K562 (cell line): ENCODE results near the gene STIM1. TPM values are rescaled to one million over a fixed set of nuclear protein-coding genes. Genes with fewer than 3 reads are reported as not detected.

ENCODE experiments used
- ATAC-seq: fragments of 200-7000 bp; cut with Tn5 transposase; 3 replicates; pipeline ENCODE4 v1.9.1; 2020; ENCODE audit warnings: moderate library complexity
- BruUV-seq: library from RNA; stranded (reverse); fragments of 400-500 nt; replicated peaks from 2 replicates; lab custom pipeline; 2021; lab: Mats Ljungman, UMichigan
- CTCF ChIA-PET: fragments of 300-600 bp; formaldehyde crosslinking; extraction: SDS; loops from one replicate; lab custom pipeline; 2021; ENCODE audit warnings: low intra/inter-chr PET ratio; lab: Yijun Ruan, JAX
- POLR2A ChIA-PET: fragments of 300-600, 350-650 bp; sonication (Branson Sonifier 250); formaldehyde crosslinking; extraction: SDS; loops from one replicate; lab custom pipeline; 2021; ENCODE audit warnings: antibody characterized with exemption, inconsistent platforms; lab: Yijun Ruan, JAX
- DNase-seq, 4 experiments: peaks; one replicate each; pipeline versions ENCODE4 v3.0.0 to v3.0.0-alpha.2; 2011 to 2018; ENCODE audit warnings: low spot score in 3 of 4, mixed read lengths in 3 of 4; ENCODE audit errors: extremely low read depth in 1 of 4
- FAIRE-seq: peaks from 2 replicates; lab custom pipeline; 2011; peaks lifted over from hg19 to GRCh38; lab: Jason Lieb, UNC
- H2AFZ ChIP-seq: 2 replicates; pipeline ENCODE4 v1.6.0; 2011; ENCODE audit warnings: low read depth, low read length, control low read depth, inconsistent platforms
- H3K27ac ChIP-seq: fragments of 200-600 bp; 3 replicates; pipeline ENCODE4 v1.8.0; 2011; ENCODE audit warnings: low read depth, mild to moderate bottlenecking, control low read depth, inconsistent platforms, low read length, moderate library complexity, mixed read lengths; ENCODE audit errors: extremely low read depth
- H3K27me3 ChIP-seq, 2 experiments: fragments of 300-600 bp in 1 of 2; 2 replicates in 1 of 2; 3 replicates in 1 of 2; pipeline versions ENCODE4 v1.6.0 to v1.8.0; 2011; ENCODE audit warnings: inconsistent platforms in 2 of 2, low read length in 2 of 2, mild to moderate bottlenecking in 1 of 2, mixed read lengths in 1 of 2, moderate library complexity in 1 of 2; ENCODE audit not compliant: control insufficient read depth in 2 of 2, insufficient read depth in 2 of 2
- H3K36me3 ChIP-seq: fragments of 300-600 bp; 3 replicates; pipeline ENCODE4 v1.8.0; 2011; ENCODE audit warnings: mild to moderate bottlenecking, low read length, inconsistent platforms; ENCODE audit not compliant: control insufficient read depth, insufficient read depth
- H3K4me1 ChIP-seq, 2 experiments: fragments of 200-600 bp in 1 of 2; replicated peaks in 1 of 2; 2 replicates in 1 of 2; 3 replicates in 1 of 2; pipeline versions ENCODE4 v1.5.1 to v1.8.0; 2011; ENCODE audit warnings: inconsistent platforms in 2 of 2, low read length in 2 of 2, mild to moderate bottlenecking in 1 of 2, mixed read lengths in 1 of 2, moderate library complexity in 1 of 2; ENCODE audit not compliant: control insufficient read depth in 2 of 2, insufficient read depth in 2 of 2
- H3K4me2 ChIP-seq: 2 replicates; pipeline ENCODE4 v1.6.1; 2011; ENCODE audit warnings: low read length, control low read depth, inconsistent platforms, mixed read lengths; ENCODE audit not compliant: insufficient read depth
- H3K4me3 ChIP-seq: fragments of 200-600 bp; sonication (generic), shearing (Covaris generic); 2 replicates; pipeline ENCODE4 v1.5.1; 2016; ENCODE audit warnings: control low read depth, inconsistent platforms
- H3K79me2 ChIP-seq: fragments of 200-600 bp; 3 replicates; pipeline ENCODE4 v1.8.0; 2011; ENCODE audit warnings: low read length, inconsistent platforms; ENCODE audit not compliant: control insufficient read depth, insufficient read depth
- H3K9ac ChIP-seq, 2 experiments: 2 replicates each; pipeline versions ENCODE4 v1.6.0 to v1.6.1; 2011; ENCODE audit warnings: low read depth in 2 of 2, low read length in 2 of 2, control low read depth in 1 of 2, inconsistent platforms in 1 of 2, mild to moderate bottlenecking in 1 of 2, mixed read lengths in 1 of 2; ENCODE audit not compliant: insufficient read depth in 1 of 2
- H3K9me1 ChIP-seq: one replicate; pipeline ENCODE4 v1.6.0; 2011; ENCODE audit warnings: inconsistent platforms, mild to moderate bottlenecking, low read length, moderate library complexity; ENCODE audit not compliant: control insufficient read depth, insufficient read depth
- H3K9me3 ChIP-seq: replicated peaks from 2 replicates; pipeline ENCODE4 v1.5.1; 2011; ENCODE audit warnings: low read depth, low read length, inconsistent platforms; ENCODE audit not compliant: control insufficient read depth, insufficient read depth
- H4K20me1 ChIP-seq: replicated peaks from 2 replicates; pipeline ENCODE4 v1.6.1; 2011; ENCODE audit warnings: low read length, inconsistent platforms, mixed read lengths; ENCODE audit not compliant: control insufficient read depth, insufficient read depth
- AFF4 ChIP-seq: sonication (generic); formaldehyde crosslinking; IDR thresholded peaks from 2 replicates; pipeline ENCODE4 v1.8.0; 2023; ENCODE audit warnings: mild to moderate bottlenecking, missing genetic modification reagents
- CEBPG ChIP-seq, 3 experiments: fragments of 200-800 bp in 1 of 3; sonication (Bioruptor generic) in 1 of 3; sonication (generic) in 1 of 3; formaldehyde crosslinking in 1 of 3; IDR thresholded peaks in 2 of 3; conservative IDR thresholded peaks in 1 of 3; 2 replicates each; pipeline versions ENCODE4 v1.6.1 to v1.8.0; 2016 to 2022; ENCODE audit warnings: missing compliant biosample characterization in 2 of 3, missing genetic modification characterization in 2 of 3, mild to moderate bottlenecking in 1 of 3, missing genetic modification reagents in 1 of 3
- EP400 ChIP-seq: fragments of 450-650 bp; IDR thresholded peaks from 2 replicates; pipeline ENCODE4 v1.6.1; 2017; ENCODE audit warnings: antibody characterized with exemption, mild to moderate bottlenecking, moderate library complexity
- HBP1 ChIP-seq: fragments of 450-650 bp; formaldehyde crosslinking; IDR thresholded peaks from 2 replicates; pipeline ENCODE4 v1.4.0; 2022; ENCODE audit warnings: missing genetic modification characterization
- LARP7 ChIP-seq: fragments of 450-650 bp; IDR thresholded peaks from 2 replicates; pipeline ENCODE4 v1.6.1; 2016
- NR2C2 ChIP-seq, 2 experiments: fragments of 200-800 bp in 1 of 2; sonication (Bioruptor generic) in 1 of 2; sonication (generic) in 1 of 2; formaldehyde crosslinking in 1 of 2; IDR thresholded peaks; 2 replicates each; pipeline versions ENCODE4 v1.6.1 to v1.8.0; 2016 to 2022; ENCODE audit warnings: mild to moderate bottlenecking in 1 of 2, missing compliant biosample characterization in 1 of 2, missing genetic modification characterization in 1 of 2, missing genetic modification reagents in 1 of 2
- USF1 ChIP-seq: sonication (generic); formaldehyde crosslinking; IDR thresholded peaks from 2 replicates; pipeline ENCODE4 v1.9.0; 2022; ENCODE audit warnings: mild to moderate bottlenecking, missing genetic modification reagents
- USF2 ChIP-seq: sonication (generic); formaldehyde crosslinking; IDR thresholded peaks from 2 replicates; pipeline ENCODE4 v1.5.0; 2020; ENCODE audit warnings: missing genetic modification reagents
- ZBTB17 ChIP-seq: fragments of 450-650 bp; formaldehyde crosslinking; IDR thresholded peaks from 2 replicates; pipeline ENCODE4 v1.4.0; 2020; ENCODE audit warnings: mild to moderate bottlenecking
- ZFP36 ChIP-seq: fragments of 150-350 bp; IDR thresholded peaks from 2 replicates; pipeline ENCODE4 v1.6.1; 2018; ENCODE audit warnings: low read length, low read depth; ENCODE audit not compliant: partially characterized antibody
- ZFX ChIP-seq: sonication (generic); formaldehyde crosslinking; IDR thresholded peaks from 2 replicates; pipeline ENCODE4 v1.8.0; 2022; ENCODE audit warnings: mild to moderate bottlenecking, missing genetic modification reagents, moderate library complexity
- ZNF280B ChIP-seq: fragments of 250-450 bp; sonication (Bioruptor Pico); IDR thresholded peaks from 2 replicates; pipeline ENCODE4 v1.5.1; 2021; ENCODE audit warnings: mild to moderate bottlenecking
- ZSCAN29 ChIP-seq: fragments of 450-650 bp; IDR thresholded peaks from 2 replicates; pipeline ENCODE4 v1.6.1; 2017
- WGBS: fragments of 100-300 bp; shearing (Covaris generic); methylation state at CpG from one replicate; pipeline ENCODE4 v1.1.6; 2016; ENCODE audit warnings: low coverage, mixed read lengths; ENCODE audit not compliant: insufficient coverage; ENCODE audit errors: missing lambda C conversion rate; 5-methylcytosine and 5-hydroxymethylcytosine counted together
- in situ Hi-C: fragments of 300-500 bp; cut with MboI; formaldehyde crosslinking; loops from 4 replicates; pipeline ENCODE4 v1.15.0; 2018; ENCODE audit warnings: inconsistent platforms, mixed read lengths
- intact Hi-C: fragments of 100-400 bp; cut with micrococcal nuclease; formaldehyde crosslinking; loops from 2 replicates; pipeline ENCODE4 v1.14.2; 2022
- polyA plus RNA-seq, 8 experiments: library from polyadenylated mRNA; depleted of rRNA in 4 of 8; stranded (reverse) in 5 of 8; unstranded in 3 of 8; fragments of >200 nt; fragmentation: Nextera tagmentation in 2 of 8; fragmentation: Illumina TruSeq in 1 of 8; extraction: Ambion mirVana in 2 of 8; extraction: Trizol in 1 of 8; gene quantifications; 2 replicates each; pipeline versions ENCODE4 v1.2.1 to v1.2.3, GENCODE V29; 2011 to 2014; ENCODE audit warnings: inconsistent platforms in 1 of 8, missing spikeins in 1 of 8
- total RNA-seq, 7 experiments: library from RNA; depleted of rRNA in 6 of 7; stranded (reverse); fragments of >200 nt in 6 of 7; fragmentation: Illumina TruSeq in 2 of 7; extraction: Trizol in 2 of 7; gene quantifications; 2 replicates each; pipeline versions ENCODE4 v1.2.1 to v1.2.3, GENCODE V29; 2011 to 2021; ENCODE audit warnings: low replicate concordance in 1 of 7

STIM1 gene
- total and polyA plus RNA-seq, 9 of the 15 experiments (the other 6 are each of a cell fraction or from before 2014, with no cell fraction given), result 7.7 to 50.5 (median 22.5) TPM

GRCh38 chr11:3969613-3970012 is 114.1 kb downstream of the STIM1 start:
- H4K20me1 ChIP-seq, result 0 out of 2 replicates have a peak, but pooled peaks cover 2% of the 10 kb centered on the region
- in situ Hi-C loops, result no loop called here
- 33% methylated on average over 1 of the region's 1 CpG for WGBS
- ATAC-seq (no peak), DNase-seq (no peak), FAIRE-seq (no peak)
- peaks cover 10 to 19% of the 10 kb centered on the region in 2 experiments; a peak in 2 of 5 replicates for H3K4me1 ChIP-seq
- no peaks in the 10 kb centered on the region for H3K9me3 ChIP-seq
- intact Hi-C loops, result no loop called here
- H3K79me2 ChIP-seq, result peaks cover 30% of the 10 kb centered on the region
- no peaks in the 10 kb centered on the region for H3K9me1 ChIP-seq
- H3K4me3 ChIP-seq, result no peak overlapping the region
- ChIA-PET CTCF (no interaction called here), POLR2A (interaction anchor here (1.0 to 1.1 kb wide), 2 partner anchors 11 to 18 kb away, joined by 3 read pairs; no protein-coding TSS in a partner anchor)
- H3K9ac ChIP-seq, result no peak overlapping the region
- no peak overlapping the region for H2AFZ ChIP-seq
- no peak overlapping the region for H3K4me2 ChIP-seq
- no peak overlapping the region for H3K27ac ChIP-seq
- peaks cover 14% of the 10 kb centered on the region for H3K36me3 ChIP-seq
- H3K27me3 ChIP-seq, result no peaks in the 10 kb centered on the region
- TSS peak; percentile 19 for BruUV-seq
- no peak for TF ChIP-seq USF2
- no peak for TF ChIP-seq USF1 (CRISPR knock-in tag)
- TF ChIP-seq ZSCAN29, result no peak
- TF ChIP-seq EP400, result no peak
- TF ChIP-seq CEBPG (CRISPR knock-in tag; IDR thresholded peaks at IDR 0.05), result no peak
- TF ChIP-seq CEBPG (tag; conservative IDR thresholded peaks at IDR 0.05 in 1 of 2, IDR thresholded peaks at IDR 0.05 in 1 of 2), result peak in 1 of 2 experiments; percentile 59; a peak in 2 of 4 replicates
- TF ChIP-seq ZBTB17, result no peak
- peak; percentile 27; the same call in 1 of the 2 replicates for TF ChIP-seq ZFX (CRISPR knock-in tag)
- no peak for TF ChIP-seq LARP7
- TF ChIP-seq AFF4 (CRISPR knock-in tag), result no peak
- no peak for TF ChIP-seq NR2C2 (CRISPR knock-in tag; IDR thresholded peaks at IDR 0.05)
- TF ChIP-seq NR2C2 (tag; IDR thresholded peaks at IDR 0.05), result peak; percentile 28; the same call in 1 of the 2 replicates
- no peak for TF ChIP-seq HBP1 (CRISPR knock-in tag)
- TF ChIP-seq ZNF280B, result no peak
- no peak for TF ChIP-seq ZFP36
